Measurements from ENCODE around the gene KIAA0040.

DNA sequence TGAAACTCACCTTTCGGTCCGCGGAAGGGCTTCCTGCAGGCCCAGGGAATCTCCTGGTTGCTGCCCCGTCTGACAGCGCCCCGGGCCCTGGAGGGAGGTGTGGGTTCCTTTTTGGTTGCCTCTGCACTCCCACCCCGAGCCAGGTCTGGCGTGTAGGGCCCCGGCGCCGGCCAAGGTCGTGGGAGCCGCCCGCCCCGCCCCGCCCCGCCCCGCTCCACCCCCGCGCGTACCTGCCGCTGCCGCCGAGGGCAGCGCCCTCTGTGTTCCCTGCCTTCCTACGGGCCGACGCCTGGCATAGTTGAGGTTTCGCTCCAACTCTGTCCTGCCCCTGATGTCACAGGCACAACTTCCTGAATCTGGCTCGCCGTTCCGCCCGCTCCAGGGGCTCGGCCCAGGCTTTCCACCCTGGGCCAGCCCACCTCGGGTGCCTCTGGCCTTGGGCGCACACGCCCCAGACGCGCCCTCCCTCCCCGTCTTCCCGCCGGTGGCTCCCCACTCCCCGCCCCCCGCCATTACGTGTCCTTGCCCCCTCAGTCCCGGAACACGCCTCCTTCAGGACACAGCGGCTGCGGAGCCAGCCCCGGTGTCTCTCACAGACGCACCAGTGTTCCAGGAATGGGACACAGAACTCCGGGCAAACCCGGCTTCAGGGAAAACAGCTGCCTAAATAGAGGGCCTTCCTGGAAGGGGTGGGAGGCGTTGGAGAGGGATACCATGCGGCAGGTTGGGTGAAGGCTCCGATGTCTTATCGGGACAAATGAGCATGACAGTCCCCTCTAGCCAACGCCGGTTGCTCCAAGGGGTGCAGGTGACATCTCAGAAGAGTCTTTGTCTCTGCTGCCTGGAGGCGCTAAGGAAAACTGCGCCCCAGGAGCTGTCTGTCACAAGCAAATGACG, at the start of gene KIAA0040:
- no peak for TF ChIP-seq POLR2AphosphoS5 (IDR thresholded peaks at IDR 0.05)
- TF ChIP-seq, protein P1, sequence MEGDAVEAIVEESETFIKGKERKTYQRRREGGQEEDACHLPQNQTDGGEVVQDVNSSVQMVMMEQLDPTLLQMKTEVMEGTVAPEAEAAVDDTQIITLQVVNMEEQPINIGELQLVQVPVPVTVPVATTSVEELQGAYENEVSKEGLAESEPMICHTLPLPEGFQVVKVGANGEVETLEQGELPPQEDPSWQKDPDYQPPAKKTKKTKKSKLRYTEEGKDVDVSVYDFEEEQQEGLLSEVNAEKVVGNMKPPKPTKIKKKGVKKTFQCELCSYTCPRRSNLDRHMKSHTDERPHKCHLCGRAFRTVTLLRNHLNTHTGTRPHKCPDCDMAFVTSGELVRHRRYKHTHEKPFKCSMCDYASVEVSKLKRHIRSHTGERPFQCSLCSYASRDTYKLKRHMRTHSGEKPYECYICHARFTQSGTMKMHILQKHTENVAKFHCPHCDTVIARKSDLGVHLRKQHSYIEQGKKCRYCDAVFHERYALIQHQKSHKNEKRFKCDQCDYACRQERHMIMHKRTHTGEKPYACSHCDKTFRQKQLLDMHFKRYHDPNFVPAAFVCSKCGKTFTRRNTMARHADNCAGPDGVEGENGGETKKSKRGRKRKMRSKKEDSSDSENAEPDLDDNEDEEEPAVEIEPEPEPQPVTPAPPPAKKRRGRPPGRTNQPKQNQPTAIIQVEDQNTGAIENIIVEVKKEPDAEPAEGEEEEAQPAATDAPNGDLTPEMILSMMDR (IDR thresholded peaks at IDR 0.05; ENCODE audit: poor library complexity, severe bottlenecking), result no peak
- TF ChIP-seq EP300 (conservative IDR thresholded peaks at IDR 0.05; ENCODE audit: poor library complexity, severe bottlenecking), result no peak
- no peak for TF ChIP-seq SMC3 (conservative IDR thresholded peaks at IDR 0.05; ENCODE audit: poor library complexity)
- TF ChIP-seq EZH2 (IDR thresholded peaks at IDR 0.05; ENCODE audit: borderline replicate concordance, insufficient read depth, low read length, poor library complexity, severe bottlenecking), result no peak
- TF ChIP-seq RAD21 (conservative IDR thresholded peaks at IDR 0.05), result no peak
